ENCODE results near the gene NLRC3. TPM values are rescaled to one million over a fixed set of nuclear protein-coding genes. Genes with fewer than 3 reads are reported as not detected.

Gene NLRC3
- total RNA-seq, 2 donors from 2014 or later: 2.5 to 3.7 TPM

DNA sequence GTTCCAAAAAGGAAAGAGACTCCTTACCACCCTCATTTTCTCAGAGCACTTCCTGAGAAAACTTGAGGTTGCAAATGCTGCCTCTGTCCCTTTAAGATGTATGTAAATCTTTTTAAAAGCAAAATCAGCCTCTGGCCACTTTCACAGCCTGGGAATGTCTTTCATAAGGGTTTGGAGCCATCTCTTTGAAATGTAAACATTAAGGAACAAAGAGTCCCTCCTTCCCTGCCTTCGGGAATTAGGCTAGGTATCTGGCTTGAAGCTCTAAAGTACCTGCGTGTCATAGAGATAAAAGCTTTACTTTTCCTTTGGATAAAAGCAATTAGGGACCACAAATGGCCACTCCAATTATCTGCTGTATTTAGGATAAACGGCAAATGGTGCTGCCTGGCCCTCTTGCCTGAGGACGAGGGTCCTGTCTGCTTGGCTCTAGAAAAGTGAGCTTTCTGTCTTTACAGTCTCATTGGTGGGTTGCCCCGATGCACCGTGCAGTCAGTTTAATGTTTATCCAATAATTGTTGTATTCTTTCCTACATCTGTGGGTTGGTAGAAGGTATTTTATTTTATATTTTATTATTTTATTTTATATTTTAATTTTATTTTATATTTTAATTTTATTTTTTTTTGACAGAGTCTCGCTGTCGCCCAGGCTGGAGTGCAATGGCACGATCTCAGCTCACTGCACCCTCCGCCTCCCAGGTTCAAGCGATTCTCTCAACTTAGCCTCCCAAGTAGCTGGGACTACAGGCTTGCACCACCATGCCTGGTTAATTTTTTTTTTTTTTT is 23.9 kb downstream of the NLRC3 start:
- H3K27ac ChIP-seq: no peak overlapping the region
- H3K4me1 ChIP-seq (ENCODE audit: control insufficient read depth in 1 of 2, low read depth in 2 of 2): no peaks in the 10 kb centered on the region
- no peak for ATAC-seq (ENCODE audit: insufficient number of reproducible peaks, low FRiP score, low read depth)
- H3K36me3 ChIP-seq: no peaks in the 10 kb centered on the region
- H3K27me3 ChIP-seq (replicated peaks; ENCODE audit: insufficient read depth): no peaks in the 10 kb centered on the region
- H3K4me3 ChIP-seq: no peak overlapping the region
- no peaks in the 10 kb centered on the region for H3K9me3 ChIP-seq
- TF ChIP-seq, protein P1, sequence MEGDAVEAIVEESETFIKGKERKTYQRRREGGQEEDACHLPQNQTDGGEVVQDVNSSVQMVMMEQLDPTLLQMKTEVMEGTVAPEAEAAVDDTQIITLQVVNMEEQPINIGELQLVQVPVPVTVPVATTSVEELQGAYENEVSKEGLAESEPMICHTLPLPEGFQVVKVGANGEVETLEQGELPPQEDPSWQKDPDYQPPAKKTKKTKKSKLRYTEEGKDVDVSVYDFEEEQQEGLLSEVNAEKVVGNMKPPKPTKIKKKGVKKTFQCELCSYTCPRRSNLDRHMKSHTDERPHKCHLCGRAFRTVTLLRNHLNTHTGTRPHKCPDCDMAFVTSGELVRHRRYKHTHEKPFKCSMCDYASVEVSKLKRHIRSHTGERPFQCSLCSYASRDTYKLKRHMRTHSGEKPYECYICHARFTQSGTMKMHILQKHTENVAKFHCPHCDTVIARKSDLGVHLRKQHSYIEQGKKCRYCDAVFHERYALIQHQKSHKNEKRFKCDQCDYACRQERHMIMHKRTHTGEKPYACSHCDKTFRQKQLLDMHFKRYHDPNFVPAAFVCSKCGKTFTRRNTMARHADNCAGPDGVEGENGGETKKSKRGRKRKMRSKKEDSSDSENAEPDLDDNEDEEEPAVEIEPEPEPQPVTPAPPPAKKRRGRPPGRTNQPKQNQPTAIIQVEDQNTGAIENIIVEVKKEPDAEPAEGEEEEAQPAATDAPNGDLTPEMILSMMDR (IDR thresholded peaks at IDR 0.05): no peak
- DNase-seq (ENCODE audit: low spot score): no peak

DNA sequence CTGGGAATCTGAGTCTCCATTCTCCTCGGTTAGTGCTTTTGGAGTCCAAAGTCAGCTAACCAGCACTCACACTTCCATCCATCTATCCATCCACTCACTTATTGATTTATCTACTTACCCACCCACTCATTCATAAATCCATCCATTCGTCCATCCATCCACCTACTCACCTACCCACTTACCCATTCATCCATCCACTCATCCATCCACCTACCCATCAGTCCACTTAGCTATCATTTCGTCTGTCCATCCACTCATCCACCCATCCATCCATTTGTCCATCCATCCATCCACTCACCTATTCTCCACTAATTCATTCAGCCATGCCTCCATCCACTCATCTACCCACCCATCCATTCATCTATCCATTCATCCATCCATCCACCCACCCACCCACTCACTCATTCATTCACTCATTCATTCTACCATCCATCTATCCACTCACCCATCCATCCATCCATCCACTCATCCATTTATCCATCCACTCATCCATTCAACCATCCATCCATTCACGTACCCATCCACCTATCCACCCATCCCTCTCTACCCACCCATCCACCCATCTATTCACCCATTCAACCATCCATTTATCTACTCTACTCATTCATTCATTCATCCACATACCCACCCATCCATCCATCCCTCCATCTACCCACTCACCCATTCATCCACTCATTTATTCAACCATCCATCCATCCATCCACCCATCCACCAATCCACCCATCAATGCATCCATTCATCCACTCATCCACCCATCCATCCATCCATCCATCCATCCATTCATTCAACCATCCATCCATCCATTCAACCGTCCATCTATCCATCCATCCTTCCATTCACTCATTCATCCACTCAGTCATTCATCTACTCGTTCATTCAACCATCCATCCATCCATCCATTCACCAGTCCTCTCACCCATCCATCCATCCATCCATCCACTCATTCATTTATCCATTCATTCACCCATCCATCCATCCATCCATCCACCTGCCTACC is 26.1 kb downstream of the NLRC3 start:
- no peak overlapping the region for H3K4me3 ChIP-seq
- no peaks in the 10 kb centered on the region for H3K27me3 ChIP-seq (replicated peaks; ENCODE audit: insufficient read depth)
- H3K4me1 ChIP-seq (ENCODE audit: control insufficient read depth in 1 of 2, low read depth in 2 of 2): no peaks in the 10 kb centered on the region
- no peak for ATAC-seq (ENCODE audit: insufficient number of reproducible peaks, low FRiP score, low read depth)
- H3K27ac ChIP-seq: no peak overlapping the region
- TF ChIP-seq, protein P1 (IDR thresholded peaks at IDR 0.05): no peak
- DNase-seq (ENCODE audit: low spot score): no peak
- H3K36me3 ChIP-seq: no peaks in the 10 kb centered on the region
- H3K9me3 ChIP-seq: no peaks in the 10 kb centered on the region

DNA sequence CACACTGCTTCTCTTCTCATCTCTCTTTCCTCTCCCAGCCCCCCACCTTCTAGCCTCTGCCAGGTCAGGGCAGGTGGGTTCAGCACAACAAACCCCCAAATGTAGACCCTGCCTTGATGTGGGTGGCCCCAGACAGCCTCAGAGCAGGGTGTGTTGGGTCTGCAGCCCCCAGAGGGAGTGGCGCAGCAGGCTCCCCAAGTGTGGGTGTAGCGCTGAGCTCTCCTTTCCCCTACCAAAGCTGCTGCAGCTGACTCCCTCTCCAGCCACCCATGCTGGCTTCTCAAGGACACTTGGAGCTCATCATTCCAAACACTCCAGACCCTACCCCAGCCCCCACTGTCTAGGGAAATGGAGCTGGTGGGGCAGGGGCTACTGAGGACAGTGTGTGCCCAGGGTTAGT is 27.3 kb downstream of the NLRC3 start:
- no peaks in the 10 kb centered on the region for H3K9me3 ChIP-seq
- no peak for ATAC-seq (ENCODE audit: insufficient number of reproducible peaks, low FRiP score, low read depth)
- TF ChIP-seq, protein P1 (IDR thresholded peaks at IDR 0.05): no peak
- H3K4me1 ChIP-seq (ENCODE audit: control insufficient read depth in 1 of 2, low read depth in 2 of 2): no peaks in the 10 kb centered on the region
- no peaks in the 10 kb centered on the region for H3K36me3 ChIP-seq
- H3K27me3 ChIP-seq (replicated peaks; ENCODE audit: insufficient read depth): no peaks in the 10 kb centered on the region
- no peak overlapping the region for H3K27ac ChIP-seq
- DNase-seq (ENCODE audit: low spot score): no peak
- no peak overlapping the region for H3K4me3 ChIP-seq

DNA sequence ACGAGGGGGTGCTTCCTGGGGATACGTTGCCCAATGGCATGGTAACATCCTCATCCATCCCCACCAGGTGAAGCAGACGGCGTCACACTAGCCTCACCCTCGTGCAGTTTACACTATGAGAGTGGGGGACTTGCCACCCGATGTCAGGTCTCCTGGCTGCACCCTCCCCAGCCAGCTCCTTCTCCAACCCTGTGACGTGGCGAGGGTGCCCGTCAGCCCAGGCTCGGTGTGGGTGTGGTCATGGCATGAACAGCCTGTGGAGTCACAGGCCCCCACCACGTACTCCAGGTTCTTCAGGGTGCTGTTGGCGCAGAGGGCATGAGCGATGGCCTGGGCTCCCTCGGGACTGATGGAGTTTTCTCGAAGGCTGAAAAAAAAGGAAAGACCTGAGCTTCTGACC is 28.3 kb downstream of the NLRC3 start:
- no peak for DNase-seq (ENCODE audit: low spot score)
- no peak for ATAC-seq (ENCODE audit: insufficient number of reproducible peaks, low FRiP score, low read depth)
- H3K27ac ChIP-seq: no peak overlapping the region

More for the DNA sequence above, 28.3 kb downstream of the NLRC3 start:
- Histone ChIP-seq H3K27me3 (replicated peaks; ENCODE audit: insufficient read depth) (no peaks in the 10 kb centered on the region), H3K4me3 (no peak overlapping the region), H3K36me3 (no peaks in the 10 kb centered on the region), H3K9me3 (no peaks in the 10 kb centered on the region), H3K4me1 (ENCODE audit: control insufficient read depth in 1 of 2, low read depth in 2 of 2) (peaks cover 0 to under 1% of the 10 kb centered on the region in 2 donors)
- TF ChIP-seq, protein P1 (IDR thresholded peaks at IDR 0.05): no peak
